HG03378 (cell line): ENCODE results near the gene UBR7.
"Not testable (repeated sequence)": the region's sequence is repeated elsewhere in the genome, so short reads cannot be mapped to it uniquely, and the experiment has no call there.

Experiments used
- ATAC-seq: cut with Tn5 transposase; IDR thresholded peaks from one replicate; pipeline ENCODE4 v1.9.1; 2021; ENCODE audit warnings: mild to moderate bottlenecking, moderate library complexity; ENCODE audit not compliant: unreplicated experiment

The UBR7 gene, protein sequence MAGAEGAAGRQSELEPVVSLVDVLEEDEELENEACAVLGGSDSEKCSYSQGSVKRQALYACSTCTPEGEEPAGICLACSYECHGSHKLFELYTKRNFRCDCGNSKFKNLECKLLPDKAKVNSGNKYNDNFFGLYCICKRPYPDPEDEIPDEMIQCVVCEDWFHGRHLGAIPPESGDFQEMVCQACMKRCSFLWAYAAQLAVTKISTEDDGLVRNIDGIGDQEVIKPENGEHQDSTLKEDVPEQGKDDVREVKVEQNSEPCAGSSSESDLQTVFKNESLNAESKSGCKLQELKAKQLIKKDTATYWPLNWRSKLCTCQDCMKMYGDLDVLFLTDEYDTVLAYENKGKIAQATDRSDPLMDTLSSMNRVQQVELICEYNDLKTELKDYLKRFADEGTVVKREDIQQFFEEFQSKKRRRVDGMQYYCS

DNA sequence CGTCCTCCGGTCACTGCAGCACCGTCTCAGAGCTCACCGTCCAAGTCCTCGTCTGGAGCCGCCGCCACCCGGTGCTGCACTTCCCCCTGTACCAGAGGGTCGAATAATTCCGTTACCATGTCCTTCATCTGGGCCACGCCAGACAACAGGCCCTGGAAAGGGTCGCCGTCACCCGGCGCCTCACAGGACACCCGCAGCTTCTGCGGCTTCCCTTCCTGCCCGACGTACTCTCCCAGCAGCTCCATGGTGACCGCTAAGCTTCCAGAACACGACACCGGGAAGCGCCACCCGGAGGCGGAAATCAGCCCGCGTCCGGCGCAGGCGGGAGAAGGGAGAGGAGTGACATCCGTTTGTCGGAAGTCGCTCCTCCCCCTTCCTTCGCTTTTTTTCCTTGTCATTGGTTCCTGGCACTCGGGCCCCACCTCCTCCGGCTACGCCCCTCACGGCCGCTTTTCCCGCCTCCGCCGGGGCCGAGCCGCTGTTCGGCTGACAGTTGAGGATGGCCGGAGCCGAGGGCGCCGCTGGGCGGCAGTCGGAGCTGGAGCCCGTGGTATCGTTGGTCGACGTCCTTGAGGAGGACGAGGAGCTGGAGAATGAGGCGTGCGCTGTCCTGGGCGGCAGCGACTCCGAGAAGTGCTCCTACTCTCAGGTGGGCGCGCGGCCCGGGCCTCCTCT, at the start of gene UBR7, which contains the start of gene GON7:
Gene UBR7 (plus strand): TSS at position 464 of the 675 bp plus-strand sequence. CDS start 36 bp downstream, at position 500.
Gene GON7 (minus strand): TSS at position 273 of the 675 bp plus-strand sequence. CDS start 28 bp downstream, at position 245.
- peak; percentile 78 for ATAC-seq

DNA sequence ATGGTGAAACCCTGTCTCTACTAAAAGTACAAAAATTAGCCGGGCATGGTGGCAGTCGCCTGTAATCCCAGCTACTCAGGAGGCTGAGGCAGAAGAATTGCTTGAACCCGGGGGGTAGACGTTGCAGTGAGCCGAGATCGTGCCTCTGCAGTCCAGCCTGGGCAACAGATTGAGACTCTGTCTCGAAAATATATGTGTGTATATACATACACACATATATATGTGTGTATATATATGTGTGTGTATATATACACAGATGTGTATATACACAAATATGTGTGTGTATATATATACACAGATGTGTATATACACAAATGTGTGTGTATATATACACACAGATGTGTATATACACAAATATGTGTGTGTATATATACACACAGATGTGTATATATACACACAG, 48.7 kb upstream of the UBR7 start:
- ATAC-seq: not testable (repeated sequence)

DNA sequence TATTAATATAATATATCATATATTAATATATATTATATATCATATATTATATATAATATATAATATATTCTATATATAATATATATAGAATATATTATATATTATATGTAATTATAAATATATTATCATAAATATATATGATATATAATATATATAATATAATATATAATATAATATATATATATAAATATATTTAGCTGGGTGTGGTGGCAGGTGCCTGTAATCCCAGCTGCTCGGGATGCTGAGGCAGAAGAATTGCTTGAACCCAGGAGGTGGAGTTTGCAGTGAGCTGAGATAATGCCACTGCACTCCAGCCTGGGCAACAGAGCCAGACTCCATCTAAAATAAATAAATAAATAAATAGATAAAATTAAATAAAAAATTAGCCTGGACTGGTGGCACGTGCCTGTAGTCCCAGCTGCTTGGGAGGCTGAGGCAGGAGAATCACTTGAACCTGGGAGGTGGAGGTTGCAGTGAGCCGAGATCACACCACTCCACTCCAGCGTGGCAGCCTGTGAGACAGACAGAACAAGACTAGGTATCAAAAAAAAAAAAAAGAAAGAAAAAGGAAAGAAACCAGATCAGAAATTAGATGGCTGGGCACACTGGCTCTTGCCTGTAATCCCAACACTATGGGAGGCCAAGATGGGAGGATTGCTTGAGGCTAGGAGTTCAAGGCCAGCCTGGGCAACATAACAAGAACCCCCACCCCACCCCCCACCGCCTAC, 47.3 kb upstream of the UBR7 start:
- not testable (repeated sequence) for ATAC-seq

DNA sequence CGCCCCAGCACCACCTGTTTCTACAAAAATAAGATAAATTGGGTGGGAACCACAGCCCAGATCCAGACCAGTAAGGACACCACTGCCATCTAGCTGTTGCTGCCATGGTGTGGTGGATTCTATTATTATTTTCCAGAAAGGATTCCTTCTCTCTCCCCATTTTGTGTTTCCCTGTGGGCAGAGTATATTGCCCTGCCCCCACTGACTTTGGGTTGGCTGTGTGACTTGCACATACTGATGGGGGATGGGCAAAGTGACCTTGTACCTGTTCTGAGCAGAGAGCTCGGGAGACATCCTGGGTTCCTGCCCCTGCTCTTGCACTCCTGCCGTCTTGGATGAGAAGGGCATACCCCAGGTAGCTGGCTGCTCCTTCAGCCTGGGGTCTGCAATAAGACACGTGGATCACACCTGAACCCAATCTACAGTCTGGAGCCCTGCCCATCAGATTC, 46.7 kb upstream of the UBR7 start:
- ATAC-seq: no peak

DNA sequence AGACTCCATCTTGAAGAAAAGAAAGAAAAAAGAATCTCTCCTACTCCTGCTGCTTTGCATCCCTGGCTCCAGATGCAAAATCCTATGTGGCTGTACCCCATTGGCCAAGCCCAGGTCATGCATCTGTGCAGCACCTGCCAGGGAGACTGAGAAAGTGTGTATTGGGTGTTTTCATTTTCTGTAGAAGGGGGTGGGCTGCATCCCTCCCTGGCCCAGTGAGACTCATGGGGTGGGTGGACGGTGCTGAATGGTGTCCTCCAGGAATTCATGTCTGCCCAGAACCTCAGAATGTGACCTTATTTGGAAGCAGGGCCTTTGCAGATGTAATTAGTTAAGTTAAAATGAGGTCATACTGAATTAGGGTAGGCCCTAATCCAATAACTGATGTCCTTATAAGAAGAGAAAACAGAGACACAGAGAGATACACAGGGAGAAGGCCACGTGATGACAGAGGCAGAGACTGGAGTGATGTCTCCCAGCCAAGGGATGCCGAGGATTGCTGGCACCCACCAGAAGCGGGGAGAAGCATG, 45.6 kb upstream of the UBR7 start:
- ATAC-seq: no peak

DNA sequence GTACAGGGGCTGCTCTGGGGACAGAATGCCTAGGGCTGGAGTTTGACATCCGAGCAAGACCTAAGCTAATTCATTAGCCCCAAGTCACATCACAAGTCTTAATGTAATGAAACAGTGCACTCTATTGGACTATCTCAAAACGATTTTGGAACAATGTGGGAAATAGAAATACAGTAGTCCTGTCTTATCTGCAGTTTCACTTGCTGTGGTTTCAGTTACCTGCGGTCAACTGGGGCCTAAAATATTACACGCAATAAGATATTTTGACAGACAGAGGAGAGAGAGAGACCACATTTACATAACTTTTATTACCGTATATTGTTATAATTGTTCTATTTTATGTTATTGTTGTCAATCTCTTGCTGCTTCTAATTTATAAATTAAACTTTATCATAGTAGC, 43.5 kb upstream of the UBR7 start:
- no peak for ATAC-seq

DNA sequence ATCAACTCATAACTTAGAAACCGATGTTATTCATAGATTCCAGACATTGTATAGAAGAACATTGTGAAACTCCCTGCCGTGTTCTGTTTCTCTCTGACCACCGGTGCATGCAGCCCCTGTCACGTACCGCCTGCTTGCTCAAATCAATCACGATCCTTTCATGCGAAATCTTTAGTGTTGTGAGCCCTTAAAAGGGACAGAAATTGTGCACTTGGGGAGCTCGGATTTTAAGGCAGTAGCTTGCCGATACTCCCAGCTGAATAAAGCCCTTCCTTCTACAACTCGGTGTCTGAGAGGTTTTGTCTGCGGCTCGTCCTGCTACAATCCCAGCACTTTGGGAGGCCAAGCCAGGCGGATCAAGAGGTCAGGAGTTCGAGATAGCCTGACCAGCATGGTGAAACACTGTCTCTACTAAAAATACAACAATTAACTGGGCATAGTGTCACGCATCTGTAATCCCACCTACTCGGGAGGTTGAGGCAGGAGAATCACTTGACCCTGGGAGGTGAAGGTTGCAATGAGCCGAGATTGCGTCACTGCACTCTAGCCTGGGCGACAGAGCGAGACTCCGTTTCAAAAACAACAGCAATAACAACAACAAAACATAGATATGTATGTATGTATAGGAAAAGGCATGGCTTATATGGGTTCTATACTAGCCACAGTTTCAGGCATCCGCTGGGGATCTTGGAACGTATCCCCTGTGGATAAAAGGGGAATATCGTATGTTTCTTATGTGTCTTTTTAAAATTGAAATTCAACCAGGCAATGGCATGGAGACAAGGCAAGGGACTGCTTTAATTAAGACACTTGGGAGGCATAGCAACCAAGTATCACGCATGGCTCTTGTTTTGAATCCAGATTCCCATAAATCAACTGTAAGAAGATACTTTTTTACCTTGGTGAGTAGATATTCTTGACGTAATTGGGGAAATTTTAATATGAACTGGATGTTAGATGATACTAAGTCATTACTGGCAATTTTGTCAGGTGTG, 41.5 kb upstream of the UBR7 start:
- ATAC-seq: not testable (repeated sequence)

DNA sequence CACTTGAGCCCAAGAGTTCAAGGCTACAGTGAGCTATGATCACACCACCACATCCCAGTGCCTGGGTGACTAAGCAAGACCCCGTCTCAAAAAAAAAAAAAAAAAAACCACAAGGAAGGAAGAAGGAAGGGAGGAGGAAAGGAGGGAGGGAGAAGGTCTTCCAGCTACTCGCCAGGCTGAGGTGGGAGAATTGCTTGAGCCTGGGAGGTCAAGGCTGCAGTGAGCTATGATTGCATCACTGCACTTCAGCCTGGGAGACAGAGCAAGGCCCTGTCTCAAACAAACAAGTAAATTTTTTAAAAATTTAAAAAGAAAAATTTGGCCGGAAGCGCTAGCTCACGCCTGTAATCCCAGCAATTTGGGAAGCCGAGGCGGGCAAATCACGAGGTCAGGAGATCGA, 38.4 kb upstream of the UBR7 start:
- not testable (repeated sequence) for ATAC-seq

DNA sequence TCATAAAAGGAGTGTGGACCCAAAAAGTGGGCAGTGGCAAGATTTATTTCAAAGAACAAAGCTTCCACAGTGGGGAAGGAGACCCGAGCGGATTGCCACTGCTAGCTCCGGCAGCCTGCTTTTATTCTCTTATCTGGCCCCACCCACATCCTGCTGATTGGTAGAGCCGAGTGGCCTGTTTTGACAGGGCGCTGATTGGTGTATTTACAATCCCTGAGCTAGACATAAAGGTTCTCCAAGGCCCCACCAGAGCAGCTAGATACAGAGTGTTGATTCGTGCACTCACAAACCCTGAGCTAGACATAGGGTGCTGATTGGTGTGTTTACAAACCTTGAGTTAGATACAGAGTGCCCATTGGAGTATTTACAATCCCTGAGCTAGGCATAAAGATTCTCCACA, 37.4 kb upstream of the UBR7 start:
- not testable (repeated sequence) for ATAC-seq

DNA sequence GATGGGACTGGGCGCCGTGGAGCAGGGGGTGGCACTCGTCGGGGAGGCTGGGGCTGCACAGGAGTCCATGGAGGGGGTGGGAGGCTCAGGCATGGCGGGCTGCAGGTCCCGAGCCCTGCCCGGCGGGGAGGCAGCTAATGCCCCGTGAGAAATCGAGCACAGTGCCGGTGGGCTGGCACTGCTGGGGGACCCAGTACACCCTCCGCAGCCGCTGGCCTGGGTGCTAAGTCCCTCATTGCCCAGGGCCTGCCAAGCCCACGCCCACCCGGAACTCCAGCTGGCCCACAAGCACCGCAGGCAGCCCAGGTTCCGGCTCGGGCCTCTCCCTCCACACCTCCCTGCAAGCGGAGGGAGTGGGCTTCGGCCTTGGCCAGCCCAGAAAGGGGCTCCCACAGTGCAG, 36.9 kb upstream of the UBR7 start:
- not testable (repeated sequence) for ATAC-seq

DNA sequence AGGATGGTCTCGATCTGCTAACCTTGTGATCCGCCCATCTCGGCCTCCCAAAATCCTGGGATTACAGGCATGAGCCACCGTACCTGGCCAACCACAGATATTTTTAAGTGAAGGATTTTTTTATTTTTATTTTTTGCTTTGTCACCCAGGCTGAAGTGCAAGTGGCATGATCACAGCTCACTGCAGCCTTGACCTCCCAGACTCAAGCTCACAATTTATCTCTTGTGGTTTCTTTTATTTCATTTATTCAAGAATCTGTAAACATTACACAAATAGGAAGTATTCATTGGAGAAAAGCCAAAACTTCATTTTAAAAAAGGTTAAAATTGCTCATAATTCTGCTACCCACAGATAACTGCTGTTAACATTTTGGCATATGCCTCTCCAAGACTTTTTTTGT, 35.7 kb upstream of the UBR7 start:
- no peak for ATAC-seq

DNA sequence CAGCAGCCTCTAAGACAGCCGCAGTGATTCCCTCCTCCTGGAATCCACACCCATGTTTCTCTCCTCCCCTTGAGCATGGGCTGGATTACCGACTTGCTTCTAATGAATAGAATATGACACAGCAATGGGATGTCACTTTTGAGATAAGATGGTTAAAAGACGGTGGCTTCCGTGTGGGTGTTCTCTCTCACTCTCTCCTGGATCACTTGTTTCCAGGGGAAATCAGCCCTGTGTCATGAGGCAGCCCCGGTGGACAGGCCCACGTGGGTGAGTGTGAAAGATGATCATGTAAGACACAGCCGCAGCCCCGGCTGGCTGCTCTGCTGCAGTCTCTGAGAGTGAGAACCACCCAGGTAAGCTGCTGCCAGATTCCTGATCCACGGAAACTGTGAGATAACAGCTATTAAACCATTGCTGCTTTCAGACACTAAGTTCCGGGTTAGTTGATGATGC, 33.1 kb upstream of the UBR7 start:
- ATAC-seq: no peak

DNA sequence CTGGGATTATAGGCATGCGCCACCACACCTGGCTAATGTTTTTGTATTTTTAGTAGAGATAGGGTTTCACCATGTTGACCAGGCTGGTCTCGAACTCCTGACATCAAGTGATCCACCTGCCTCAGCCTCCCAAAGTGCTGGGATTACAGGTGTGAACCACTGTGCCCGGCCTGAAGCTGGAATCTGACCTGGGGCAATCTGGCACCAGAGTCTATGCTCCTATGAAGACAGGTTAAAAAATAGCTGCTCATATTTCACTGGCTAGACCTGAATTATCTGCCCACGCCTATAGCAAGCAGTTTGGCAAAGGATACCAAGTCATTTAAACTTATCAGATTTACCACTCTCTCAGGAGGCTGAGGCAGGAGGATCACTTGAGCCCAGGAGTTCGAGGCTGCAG, 32.3 kb upstream of the UBR7 start:
- not testable (repeated sequence) for ATAC-seq

DNA sequence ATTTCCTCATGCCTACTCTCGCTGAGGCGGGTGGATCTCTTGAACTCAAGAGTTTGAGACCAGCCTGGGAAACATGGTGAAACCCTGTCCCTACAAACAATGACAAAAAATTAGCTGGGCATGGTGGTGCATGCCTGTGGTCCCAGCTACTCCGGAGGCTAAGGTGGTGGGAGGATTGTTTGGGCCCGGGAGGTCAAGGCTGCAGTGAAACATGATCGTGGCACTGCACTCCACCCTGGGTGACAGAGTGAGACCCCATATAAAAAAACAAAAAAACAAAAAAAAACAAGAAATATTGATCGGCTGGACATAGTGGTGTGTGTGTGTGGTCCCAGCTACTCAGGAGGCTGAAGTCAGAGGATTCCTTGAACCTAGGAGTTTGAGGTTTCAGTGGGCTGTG, 31.6 kb upstream of the UBR7 start:
- no peak for ATAC-seq

DNA sequence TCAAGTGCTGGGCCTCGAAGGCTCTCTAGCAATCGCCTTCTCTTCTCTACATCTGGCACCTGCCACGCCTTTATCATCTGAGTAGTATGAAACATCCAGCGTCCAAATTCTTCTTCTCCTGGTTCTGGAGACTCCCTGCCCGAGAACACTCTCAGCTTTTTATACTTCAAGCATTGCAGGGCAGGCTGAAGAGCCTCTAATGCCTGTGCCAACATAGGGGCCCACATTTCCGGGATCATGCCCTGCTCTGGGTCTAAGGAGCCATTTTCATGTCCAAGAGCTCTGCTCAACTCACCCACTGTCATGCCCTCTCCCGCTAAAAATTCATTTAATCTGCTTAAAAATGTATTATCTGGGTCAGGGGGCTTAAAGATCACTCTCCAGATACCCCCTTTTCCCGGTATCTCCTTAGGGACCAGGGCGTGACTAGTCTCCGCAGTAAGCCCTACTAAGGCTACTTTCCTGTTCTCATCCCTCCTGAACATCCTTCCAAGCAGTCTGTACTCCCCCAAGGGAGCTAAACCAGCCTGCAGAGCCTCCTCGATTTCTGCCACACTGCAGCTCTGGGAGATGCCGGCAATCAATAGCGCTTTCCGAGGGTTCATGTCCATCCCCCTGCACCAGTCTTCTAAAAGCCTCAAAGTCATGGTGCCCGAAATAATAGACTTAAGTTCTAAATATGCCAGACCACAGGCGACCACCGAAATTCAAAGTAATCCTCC, 23.3 kb upstream of the UBR7 start:
- no peak for ATAC-seq

DNA sequence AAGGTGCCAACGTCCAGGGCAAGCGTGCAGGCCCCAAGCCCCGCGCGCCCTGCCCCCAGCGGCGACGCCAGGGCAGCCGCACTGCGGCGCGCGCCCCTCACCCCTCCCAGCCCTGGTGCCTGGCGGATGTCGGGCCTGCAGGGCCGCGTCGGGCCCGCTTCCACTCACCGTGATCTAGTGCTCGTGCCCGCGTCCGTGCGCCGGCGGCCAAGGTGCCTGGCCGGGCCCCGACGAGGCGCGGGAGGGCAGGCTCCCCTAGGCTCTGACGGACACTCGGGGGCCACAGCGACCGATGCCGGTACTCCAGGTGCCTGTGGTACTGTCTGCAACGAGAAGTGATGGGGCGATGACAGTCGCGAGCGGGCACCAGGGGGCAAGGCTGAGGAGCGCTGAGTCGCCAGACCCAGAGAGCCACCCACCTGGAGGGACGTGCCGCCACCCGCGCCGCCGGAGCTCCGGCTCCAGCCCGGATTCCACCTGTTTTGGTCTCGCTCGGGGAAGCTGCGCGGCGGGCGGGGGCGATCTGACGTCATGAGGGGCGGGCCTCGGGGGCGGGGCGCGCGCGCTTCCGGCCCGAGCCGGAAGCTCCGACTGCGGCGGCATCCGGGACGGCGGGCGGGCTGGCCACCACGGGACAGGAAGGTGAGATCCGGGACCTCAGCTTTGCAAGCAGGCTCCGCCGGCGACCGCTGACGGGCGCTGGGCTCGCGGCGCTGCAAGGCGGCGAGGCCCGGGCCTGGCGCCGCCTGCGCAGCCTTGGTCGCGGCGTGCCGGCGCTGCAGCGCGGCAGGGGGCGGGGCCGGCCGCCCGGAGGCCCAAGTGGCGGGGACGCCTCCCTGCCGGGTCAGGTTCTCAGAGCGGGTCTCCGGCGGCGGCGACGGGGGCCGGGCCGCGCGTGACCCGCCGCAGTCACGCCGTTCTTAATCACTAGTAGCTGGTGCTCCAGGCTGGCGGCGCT, 22.4 kb upstream of the UBR7 start, which contains the start of the genes LYSET and MOAP1:
Gene LYSET (plus strand): TSS at position 927 of the 958 bp plus-strand sequence. CDS start 89 bp downstream, outside the sequence.
Gene MOAP1 (minus strand): TSS at position 507 of the 958 bp plus-strand sequence. CDS start 655 bp downstream, outside the sequence.
- ATAC-seq: peak; percentile 60

DNA sequence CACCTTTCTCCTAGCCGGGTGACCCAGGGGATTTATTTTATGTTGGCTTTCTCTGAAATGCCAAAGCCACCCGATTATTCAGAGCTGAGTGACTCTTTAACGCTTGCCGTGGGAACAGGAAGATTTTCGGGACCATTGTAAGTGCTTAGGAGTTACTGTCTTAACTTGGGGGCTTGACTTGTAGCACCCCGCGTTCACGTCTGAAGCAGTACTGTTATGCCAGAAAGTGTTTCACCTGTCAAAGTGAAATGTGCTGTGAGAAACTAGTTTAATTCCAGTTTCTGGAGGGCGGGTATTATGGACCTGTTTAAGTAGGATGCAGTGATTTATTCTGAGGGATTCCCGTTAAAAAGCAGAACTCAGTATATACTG, 21.7 kb upstream of the UBR7 start:
- peak; percentile 21 for ATAC-seq

DNA sequence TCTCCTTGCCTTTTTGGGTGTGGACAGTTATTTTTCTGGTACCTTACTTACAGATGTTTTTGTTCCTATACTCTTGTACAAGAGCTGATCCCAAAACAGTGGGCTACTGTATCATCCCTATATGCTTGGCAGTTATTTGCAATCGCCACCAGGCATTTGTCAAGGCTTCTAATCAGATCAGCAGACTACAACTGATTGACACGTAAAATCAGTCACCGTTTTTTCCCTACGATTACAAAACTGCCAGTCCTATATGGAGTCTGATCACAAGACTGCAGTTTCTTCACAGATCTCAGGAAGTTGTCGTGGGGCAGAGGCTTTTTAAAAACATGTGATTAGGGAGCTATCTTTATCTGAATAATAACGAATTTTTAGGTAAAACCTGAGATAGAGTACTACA, 20.6 kb upstream of the UBR7 start:
- no peak for ATAC-seq
